ENCODE measurements around the gene WNT3.
"Not testable (repeated sequence)": the region's sequence is repeated elsewhere in the genome, so short reads cannot be mapped to it uniquely, and the experiment has no call there.

The WNT3 gene, protein sequence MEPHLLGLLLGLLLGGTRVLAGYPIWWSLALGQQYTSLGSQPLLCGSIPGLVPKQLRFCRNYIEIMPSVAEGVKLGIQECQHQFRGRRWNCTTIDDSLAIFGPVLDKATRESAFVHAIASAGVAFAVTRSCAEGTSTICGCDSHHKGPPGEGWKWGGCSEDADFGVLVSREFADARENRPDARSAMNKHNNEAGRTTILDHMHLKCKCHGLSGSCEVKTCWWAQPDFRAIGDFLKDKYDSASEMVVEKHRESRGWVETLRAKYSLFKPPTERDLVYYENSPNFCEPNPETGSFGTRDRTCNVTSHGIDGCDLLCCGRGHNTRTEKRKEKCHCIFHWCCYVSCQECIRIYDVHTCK

DNA sequence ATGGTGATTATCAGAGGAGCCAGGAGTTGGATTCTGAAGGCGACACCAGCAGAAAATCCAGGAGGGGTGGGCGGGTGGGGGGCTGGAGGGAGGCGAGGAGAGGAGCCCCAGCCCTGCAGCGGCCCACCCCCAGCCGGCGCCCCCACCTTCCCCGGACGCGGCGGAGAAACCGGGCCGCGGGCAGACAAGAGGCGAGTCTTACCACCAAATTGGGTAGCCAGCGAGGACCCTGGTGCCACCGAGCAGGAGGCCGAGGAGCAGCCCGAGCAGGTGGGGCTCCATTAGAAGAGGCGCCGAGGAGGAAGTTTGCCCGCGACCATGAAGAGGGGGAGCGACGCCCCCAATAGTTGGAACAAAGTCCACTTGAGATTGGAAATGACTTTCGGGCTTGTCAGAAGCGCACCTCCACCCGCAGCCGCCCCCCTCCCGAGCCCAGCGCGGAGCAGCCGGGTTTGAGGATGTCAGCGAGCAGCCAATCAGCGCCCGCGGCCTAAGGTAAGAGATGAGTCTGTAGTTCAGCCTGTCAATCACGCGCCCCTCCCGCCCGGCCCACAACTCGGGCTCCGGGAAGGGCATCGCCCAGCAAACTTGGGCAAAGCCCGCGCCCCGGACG lies at the start of gene WNT3:
Gene WNT3, minus strand, starts transcription at position 377 of the 613 bp plus-strand sequence. Its CDS starts 95 bp downstream, at position 282.
- no peak for FAIRE-seq

DNA sequence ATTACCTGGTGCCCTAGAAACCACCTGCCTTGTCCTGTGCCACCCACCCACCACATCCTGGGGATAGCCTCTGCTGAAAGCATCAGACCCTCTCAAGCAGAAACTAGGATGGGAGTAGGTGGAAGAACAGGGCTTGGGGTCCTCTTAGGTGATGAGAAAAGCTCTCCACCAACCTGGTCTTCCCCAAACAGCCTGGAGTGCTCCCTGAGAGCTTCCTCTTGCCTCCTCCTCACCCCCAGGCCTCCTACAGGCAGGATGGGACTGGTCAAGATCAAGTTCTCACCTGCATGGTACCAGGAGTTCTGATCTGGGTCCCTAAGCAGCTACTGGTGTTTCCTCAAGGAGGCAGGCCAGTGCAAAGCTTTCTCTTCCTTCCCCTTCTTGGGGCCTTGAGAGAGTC lies 48.3 kb upstream of the WNT3 start:
- FAIRE-seq, result no peak

DNA sequence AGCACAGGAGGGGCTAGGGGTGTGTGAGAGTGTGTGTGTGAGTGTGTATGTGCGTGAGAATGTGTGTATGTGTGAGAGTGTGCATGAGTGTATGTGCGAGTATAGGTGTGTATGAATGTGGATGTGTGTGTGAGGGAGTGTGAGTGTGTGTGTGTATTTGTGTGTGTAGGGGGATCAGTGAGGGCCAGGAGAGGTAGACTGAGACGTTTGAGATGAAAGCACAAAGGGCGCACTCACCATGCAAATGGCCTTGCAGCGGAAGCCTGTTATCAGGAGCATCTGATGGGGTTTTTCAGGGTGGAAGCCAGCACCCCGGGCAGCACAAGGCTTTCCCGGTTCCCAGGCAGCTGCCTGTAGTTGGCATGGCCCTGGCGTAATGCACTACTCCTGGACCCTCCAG lies 47.8 kb upstream of the WNT3 start:
- no peak for FAIRE-seq

DNA sequence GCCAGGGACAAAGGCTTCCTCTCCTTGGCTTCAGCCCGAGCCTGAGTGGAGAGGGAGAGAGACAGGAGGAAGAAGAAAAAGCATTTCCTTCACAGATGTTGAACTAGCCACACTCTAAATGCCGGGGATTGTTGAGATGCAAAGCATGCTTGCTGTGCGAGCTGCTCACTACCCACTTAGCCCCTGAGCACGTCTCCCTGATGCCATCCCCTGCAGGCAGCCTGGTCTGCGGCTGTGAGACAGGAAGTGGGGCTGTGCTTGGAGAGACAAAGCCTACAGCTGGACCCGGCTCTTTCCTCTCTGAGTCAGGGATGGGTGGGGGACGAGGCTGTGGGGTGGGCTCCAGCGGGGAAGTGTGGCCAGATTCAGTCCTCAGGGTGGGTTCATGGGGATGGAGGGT lies 46.6 kb upstream of the WNT3 start:
- FAIRE-seq, result no peak

DNA sequence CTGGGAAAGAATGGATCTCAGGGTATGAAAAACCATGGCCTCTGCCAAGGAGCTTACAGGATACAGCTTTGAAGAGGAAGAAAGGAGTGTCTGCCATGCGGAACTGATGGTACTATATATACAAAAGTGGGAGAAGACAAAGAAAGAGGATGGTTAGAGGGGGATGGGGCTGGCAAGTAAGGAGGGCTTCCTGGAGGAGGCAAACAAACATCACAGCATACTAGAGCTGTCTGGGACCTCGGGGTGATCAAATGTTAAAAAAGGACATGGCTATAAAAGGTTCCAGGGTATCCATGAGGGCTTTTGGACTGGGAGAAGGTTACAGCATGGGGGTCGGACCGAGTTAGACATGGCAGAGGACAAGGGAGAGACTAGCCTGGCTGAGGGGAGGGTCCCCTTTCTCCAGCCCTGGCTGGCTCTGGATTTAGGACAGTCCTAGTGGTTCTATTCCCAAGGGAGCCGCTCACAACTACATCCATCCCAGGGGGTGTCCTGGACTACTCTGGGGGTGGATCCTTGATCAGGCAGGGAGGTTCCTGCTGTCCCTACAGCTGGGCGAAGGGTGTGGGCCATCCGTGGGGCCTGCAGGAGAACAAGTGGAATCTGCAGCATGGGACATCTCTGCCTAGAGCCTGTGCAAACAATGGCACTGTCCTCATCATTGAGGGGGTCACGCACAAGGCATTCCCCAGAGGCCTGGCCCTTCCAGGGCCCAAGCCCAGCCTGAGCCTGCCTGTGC lies 45.1 kb upstream of the WNT3 start:
- FAIRE-seq, result no peak

DNA sequence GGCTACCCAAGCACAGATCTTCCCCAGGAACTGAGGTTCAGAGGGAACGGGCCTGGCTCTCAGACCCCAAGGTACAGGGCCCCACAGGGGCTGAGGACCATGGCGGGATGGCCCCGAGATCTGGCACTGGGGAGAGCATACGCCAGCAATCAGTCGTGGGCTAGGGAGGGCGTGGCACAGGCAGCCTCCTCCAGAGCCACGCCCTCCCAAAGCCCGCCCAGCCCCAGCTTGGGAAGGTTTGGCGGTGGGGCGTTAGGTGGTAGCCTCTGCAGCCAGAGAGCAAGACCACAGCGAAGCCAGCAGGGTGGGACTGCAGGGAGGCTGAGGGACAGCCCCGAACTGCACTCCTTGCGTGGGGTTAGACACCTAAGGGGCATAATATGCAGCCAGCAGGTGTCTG lies 44.5 kb upstream of the WNT3 start:
- FAIRE-seq, result no peak

DNA sequence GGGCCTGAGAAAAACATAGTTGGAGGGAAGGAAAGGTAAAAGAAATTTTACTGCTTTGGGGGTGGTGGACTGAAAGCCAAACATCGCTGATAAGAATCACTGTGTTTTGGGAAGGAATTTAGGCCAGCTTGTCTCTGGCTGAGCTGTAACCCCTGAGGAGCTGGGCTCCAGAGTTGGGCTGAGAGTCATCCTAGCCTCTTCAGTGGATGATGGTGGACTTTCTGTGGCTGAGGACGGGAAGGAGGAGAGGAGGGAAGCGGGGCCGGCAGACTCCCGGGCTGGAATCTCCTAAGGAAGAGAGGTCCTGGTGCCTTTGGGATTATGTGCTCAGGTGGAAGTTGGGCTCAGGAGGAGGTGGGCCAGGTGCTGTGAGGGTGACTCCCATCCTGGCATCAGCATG lies 41.5 kb upstream of the WNT3 start:
- no peak for FAIRE-seq

DNA sequence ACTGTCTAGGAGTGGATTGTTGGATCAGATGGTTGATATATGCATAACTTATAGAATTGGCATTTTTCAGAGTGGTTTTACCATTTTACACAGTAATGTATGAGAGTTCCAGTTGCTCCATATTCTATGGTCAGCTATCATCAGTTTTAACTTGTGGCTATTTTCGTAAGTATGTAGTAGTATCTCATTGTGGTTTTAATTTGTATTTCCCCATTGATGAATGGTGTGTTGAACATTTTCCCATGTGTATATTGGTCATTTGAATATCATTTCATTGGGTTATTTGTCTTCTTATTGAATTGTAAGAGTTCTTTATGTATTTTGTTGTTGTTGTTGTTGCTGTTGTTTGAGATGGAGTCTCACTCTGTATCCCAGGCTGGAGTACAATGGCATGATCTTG lies 39.1 kb upstream of the WNT3 start:
- FAIRE-seq, result no peak

DNA sequence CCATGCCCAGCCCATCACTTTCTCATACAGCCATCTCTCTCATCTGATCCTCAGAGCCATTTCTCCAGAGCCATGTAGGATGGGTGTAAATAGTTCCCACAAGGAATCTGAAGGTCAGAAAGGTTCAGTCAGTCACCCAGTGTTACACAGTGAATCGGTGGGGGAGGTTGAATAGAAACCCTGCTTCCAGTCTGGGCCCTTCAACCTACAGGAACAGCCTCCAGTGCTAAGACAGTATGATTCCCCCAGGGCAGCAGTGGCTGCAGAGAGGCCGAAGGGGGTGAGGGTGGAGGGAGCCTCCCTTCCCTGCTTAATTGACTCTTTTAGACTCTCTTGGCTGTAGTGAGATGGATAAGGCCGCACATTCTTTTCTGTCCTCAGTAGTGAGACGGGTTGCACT lies 36.5 kb upstream of the WNT3 start:
- FAIRE-seq, result no peak

DNA sequence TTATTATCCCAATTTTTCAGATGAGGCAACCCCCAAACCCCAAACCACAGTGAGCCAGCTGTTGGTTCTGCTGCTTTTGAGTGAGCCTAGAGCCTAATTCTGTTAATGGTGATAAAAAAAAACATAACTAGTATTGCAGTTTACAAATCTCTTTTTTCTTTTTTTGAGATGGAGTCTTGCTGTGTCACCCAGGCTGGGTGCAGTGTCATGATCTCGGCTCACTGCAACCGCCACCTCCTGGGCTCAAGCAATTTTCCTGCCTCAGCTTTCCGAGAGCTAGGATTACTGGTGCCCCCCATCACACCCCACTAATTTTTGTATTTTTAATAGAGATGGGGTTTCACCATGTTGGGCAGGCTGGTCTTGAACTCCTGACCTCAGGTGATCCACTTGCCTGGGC lies 36.0 kb upstream of the WNT3 start:
- no peak for FAIRE-seq

DNA sequence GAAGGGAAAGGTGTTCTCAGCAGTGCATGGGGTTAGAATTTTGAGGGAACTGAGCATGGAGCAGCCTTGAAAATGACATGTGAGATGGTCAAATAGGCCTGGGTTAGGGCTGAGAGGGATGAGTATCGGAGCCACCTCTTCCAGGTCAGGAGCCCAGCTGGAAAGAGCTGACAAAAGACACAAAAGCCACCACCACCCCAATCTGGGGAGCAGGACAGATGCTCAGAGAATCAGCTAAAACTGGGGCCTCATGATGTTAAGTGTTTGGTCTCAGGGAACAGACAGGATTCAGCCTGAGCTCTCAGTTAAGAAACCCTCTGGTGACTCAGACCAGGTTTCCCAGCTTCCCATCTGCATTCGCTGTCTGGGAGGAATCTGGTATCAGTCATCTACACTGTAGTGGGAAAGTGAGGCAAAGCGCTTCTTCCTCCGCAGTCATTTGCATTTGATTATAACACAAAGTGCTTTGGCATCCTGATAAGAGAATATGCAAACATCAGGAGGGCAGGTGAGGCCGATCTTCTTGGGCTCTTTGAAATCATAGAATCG lies 35.5 kb upstream of the WNT3 start:
- no peak for FAIRE-seq

DNA sequence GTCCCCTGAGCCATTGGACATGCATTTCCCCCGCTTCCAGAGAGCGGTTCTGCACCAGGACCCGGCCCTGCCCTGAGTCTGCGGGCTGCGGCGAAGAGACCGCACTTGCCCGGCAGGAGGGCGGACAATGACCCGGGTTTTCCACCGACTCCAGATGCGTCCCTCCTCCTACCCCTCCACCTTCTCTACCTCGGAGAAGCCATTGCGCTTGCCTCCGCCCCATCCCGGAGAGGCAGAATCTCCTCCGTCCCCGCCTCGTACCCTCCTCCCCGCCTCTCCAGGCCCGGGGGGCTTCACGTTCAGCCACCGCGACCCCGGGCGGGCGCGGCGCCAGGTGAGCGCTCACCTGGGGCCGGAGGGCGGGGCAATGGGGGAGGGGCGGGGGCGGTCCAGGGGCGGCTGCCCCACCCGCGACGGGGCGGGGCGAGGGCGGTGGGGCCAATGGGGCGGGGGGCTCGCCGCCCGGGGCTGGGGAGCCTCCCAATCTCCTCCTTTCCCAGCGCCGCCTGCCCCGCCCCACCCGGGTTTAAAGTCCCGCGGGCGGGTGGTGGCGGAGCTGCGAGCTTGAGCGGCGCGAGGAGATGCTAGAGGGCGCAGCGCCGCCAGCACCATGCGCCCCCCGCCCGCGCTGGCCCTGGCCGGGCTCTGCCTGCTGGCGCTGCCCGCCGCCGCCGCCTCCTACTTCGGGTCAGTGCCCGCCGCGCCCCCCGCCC lies 32.7 kb upstream of the WNT3 start, which contains the start of gene WNT9B:
Gene WNT9B, plus strand, starts transcription at position 555 of the 713 bp plus-strand sequence. Its CDS starts 56 bp downstream, at position 611.
- FAIRE-seq, result no peak

DNA sequence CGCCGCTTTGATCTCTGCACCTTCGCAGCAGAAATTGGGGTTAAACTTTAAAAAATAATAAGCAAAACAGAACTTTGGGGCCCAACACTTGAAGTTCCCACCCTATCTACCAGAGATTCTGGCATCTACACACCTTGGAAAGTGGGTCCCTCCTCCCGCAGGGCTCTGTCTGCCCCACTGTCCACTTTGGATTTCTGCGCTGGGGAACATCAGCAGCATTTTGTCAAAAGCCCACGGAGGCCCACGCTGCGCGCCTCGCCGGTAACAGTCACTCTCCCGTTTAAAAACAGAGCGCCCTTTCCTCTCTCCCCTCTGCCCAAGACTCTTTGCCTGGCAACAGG lies 32.2 kb upstream of the WNT3 start:
- no peak for FAIRE-seq

DNA sequence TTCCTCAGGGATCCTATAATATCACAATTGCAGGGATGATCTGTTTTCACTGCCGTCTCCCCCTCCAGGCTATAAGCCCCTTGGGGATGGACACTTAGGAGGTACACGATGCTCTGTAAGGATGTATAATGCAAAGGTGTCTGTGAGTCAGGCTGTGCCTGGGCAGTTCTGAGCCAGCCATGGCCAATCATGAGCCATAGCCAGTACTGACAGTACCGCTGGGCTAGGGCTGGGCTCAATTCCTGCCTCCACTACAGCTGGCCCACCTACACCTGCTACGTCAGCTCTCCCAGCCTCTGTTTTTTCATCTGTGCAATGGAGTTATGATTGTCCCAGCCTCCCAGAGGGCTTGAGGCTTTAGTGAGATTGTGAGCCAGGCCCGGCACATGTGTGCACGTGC lies 30.0 kb upstream of the WNT3 start:
- no peak for FAIRE-seq

DNA sequence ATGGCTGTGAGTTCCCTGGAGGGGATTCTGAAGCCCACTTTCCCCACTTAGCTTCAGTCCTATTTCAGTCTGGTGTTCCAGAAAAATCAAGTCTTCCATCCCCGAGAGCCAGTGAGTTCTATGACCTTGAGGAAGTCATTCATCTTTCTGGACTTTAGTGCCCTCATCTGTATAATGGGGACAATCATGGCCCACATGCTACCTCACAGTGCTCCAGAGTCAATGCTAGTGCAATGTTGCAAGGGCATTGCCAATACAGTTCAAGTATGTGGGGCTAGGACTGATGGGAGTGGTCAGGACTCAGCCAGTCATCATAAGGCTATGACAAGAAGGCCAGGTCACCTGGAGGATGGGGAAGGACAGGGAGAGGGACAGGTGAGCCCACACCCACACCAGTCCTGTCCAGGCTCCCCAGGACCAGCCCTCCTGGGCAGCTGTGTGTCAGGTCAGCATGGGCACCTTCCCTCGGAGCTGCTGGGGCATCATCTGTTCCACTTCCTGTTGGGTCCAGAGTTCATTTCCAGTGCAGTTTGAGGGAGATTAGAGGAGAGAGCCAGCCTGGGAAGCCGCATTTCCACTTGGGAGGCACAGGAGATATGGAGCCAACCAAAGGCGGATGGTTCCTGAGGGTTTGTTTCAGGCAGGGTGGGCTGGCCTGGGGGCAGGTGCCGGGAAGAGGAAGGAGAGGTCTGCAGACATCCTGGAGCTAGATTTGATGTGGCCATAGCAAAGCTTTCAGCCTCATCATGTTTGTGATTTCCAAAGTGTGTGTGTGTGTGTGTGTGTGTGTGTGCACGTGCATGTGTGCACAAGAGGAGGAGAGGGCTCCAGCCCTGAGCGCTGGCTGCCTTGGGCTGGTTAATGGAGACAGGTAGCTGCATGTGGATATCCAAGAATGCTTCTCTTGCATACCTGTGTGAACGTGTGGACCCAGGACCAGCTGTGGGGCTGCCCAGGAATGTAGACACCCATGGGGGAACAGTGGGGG lies 29.0 kb upstream of the WNT3 start:
- FAIRE-seq, result no peak

DNA sequence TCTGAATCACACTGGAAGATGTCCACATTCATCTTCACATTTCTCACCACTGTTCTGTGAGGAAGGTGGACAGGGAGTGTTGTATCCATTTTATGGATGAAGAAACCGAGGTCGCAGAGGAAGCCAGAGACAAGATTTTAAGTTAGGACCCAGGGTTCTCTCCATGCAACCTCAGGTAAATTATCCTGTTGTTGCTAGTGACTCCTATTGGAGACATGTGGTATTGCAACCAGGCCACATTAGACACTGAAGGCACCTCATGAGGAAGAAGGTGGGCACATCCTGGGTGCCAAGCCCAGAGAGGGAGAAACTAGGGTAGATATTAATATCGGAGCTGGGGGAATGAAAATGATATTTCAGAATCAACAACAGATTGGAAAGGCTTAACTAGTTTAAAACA lies 24.3 kb upstream of the WNT3 start:
- FAIRE-seq, result no peak

DNA sequence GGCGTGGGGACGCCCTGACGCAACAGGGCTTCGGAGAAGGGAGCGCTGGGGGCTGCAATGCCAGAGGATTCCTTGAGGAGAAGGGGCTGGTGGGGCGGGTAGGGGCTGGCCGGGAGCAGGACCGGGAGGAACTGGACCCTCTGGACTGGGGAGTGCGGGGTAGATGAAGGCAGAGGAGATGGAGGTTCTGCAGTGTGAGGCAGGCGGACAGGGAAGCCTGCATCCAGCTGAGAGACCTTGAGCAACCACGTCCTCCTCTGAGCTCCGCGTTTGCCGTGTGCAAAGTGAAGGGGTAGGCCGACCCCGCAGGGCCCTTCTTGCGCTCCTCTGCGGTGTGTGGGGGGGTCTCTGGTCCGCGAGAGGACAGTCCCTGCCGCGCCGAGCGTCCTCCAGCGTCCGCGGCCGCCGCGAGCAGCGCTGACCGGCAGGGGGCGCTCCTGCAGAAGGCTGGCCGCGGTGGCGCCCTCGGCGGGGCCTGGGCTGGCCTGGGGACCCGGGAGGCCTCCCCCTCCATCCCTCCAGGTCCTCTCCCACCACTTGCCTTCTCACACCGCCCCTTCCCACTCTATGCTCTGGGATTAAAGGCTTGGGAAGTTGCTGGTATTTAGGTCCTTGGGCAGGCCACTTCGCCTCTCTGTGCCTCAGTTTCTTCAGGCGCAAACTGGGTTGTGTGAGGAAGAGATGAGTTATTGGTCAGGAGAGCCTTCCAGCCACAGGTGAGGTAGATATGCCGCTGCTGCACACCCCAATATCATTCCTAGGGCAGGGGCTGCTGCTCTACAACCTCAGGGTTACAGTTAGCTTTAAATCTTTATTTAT lies 23.3 kb upstream of the WNT3 start:
- no peak for FAIRE-seq

DNA sequence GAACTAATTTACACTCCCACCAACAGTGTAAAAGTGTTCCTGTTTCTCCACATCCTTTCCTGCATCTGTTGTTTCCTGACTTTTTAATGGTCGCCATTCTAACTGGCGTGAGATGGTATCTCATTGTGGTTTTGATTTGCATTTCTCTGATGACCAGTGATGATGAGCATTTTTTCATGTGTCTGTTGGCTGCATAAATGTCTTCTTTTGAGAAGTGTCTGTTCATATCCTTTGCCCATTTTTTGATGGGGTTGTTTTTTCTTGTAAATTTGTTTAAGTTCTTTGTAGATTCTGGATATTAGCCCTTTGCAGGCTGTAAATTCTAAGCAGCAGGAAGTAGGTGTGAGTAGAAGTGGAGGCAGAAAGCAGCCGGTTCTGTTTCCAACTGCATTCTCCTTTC lies 22.1 kb upstream of the WNT3 start:
- not testable (repeated sequence) for FAIRE-seq

DNA sequence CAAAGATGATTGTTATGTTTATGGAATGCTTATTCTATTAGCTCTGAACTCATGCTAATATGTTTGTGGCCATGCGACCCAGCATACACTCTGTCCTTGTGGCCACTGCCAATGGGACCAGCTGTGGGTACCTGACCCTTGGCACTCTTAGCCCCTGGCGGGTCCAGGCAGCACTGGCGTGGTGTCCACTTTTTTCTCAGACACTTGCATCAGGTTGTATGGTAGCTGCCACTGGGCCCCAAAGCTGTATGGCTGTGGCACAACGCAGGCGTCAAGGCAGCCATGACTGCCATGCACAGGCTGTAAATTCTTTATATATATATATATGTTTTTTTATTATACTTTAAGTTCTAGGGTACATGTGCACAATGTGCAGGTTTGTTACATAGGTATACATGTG lies 20.7 kb upstream of the WNT3 start:
- FAIRE-seq, result no peak

DNA sequence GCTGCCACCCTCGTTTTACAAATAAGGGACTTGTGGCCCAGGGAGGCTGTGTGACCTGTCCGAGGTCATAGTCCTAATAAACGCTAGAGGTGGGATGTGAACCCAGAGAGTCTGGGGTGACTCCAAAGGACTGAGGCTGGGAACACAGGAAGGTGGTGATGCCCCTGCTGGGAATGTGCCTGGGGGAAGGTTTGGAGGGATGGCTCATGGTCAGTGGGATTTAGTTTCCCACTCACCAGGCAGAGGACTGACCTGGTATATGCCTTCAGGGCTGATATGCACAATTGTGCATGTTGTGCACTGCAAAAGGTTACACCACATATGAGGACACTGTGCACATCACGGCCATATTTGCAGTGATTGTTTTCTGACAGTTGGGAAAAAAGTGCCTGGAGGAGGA lies 19.0 kb upstream of the WNT3 start:
- no peak for FAIRE-seq

DNA sequence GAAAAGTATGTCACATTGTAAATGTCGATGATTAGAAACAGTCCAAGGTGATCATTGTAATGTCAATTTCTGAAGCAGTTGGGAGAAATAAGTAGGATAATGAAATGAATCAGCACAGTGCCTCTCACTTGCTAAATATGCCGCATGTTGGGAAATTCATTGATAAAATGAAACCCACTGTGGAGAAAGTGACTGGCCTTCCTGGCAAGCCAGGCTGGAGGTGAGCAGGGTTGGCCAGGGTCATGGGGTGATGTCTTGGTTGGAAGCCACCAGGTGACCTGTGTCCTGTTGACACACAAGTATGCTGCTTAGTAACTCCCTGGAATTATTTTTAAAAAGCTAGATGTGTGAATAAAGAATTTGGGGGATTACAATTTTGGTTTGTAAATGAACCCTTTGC lies 18.0 kb upstream of the WNT3 start:
- FAIRE-seq, result no peak

Measured in islet of Langerhans (tissue), 1 donor.